Measurements from ENCODE around the gene OTUB2. TPM values are rescaled to one million over a fixed set of nuclear protein-coding genes. Genes with fewer than 3 reads are reported as not detected.

OTUB2 gene
- total RNA-seq, 1 donor from 2014 or later: 1.7 TPM

DNA sequence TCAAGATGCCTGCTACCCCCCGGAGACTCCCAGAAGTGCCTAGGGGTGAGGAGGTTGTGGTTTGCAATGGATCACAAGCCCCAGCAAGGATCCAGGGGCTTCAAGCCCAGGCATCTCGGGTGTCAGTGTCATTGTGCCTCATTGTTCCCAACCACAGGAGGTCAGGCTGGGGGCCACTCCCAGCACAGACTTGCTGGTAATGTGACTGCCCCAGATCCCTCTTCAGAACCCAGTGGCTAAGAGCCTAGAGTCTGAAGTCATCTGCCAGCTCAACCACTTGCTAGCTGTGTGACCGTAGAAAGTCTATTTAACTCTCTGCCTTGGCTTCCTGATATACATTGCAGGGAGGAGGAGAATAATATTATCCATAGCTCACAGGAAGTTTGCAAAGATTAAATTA lies 42.1 kb upstream of the OTUB2 start:
- Histone ChIP-seq H3K27me3 (no peaks in the 10 kb centered on the region), H3K9me3 (no peaks in the 10 kb centered on the region), H3K4me1 (peaks cover 22% of the 10 kb centered on the region), H3K27ac (no peak overlapping the region), H3K36me3 (no peaks in the 10 kb centered on the region), H3K4me3 (no peak overlapping the region)
- TF ChIP-seq POLR2AphosphoS5 (IDR thresholded peaks at IDR 0.05; ENCODE audit: insufficient read depth in 1 of 2, low read depth in 1 of 2): no peak
- no peak for TF ChIP-seq POLR2A (IDR thresholded peaks at IDR 0.05)
- TF ChIP-seq, protein P1, sequence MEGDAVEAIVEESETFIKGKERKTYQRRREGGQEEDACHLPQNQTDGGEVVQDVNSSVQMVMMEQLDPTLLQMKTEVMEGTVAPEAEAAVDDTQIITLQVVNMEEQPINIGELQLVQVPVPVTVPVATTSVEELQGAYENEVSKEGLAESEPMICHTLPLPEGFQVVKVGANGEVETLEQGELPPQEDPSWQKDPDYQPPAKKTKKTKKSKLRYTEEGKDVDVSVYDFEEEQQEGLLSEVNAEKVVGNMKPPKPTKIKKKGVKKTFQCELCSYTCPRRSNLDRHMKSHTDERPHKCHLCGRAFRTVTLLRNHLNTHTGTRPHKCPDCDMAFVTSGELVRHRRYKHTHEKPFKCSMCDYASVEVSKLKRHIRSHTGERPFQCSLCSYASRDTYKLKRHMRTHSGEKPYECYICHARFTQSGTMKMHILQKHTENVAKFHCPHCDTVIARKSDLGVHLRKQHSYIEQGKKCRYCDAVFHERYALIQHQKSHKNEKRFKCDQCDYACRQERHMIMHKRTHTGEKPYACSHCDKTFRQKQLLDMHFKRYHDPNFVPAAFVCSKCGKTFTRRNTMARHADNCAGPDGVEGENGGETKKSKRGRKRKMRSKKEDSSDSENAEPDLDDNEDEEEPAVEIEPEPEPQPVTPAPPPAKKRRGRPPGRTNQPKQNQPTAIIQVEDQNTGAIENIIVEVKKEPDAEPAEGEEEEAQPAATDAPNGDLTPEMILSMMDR (IDR thresholded peaks at IDR 0.05): no peak
- DNase-seq (ENCODE audit: extremely low spot score in 2 of 2): no peak
- intact Hi-C loops (cut with DNase I): no loop called here

DNA sequence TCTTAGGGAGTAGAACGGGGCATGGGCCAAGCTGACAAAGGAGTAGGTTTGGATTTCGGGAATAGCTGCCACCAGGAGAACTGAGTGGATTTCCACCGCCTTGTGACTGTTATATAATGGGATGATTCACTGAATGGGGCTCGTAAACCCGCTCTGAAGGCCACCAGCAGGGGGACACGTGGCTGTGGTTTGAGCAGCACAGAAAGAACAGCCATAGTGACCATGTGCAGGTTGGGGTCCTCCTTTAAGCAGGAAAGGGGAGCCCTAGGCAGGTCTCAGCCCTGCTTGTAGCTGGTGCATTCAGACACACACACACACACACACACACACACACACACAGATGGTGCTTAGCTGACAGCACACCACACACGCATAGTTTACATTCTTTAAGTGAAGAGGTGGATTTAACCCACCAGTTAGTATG lies 41.1 kb upstream of the OTUB2 start:
- DNase-seq (ENCODE audit: extremely low spot score in 2 of 2): no peak
- Histone ChIP-seq H3K36me3 (no peaks in the 10 kb centered on the region), H3K9me3 (no peaks in the 10 kb centered on the region), H3K27me3 (no peaks in the 10 kb centered on the region), H3K4me1 (peaks cover 22% of the 10 kb centered on the region), H3K4me3 (no peak overlapping the region), H3K27ac (peak overlapping the region; percentile 60)
- intact Hi-C loops (cut with DNase I): no loop called here
- no peak for TF ChIP-seq POLR2A (IDR thresholded peaks at IDR 0.05)
- TF ChIP-seq, protein P1 (IDR thresholded peaks at IDR 0.05): peak in 1 of 3 experiments; percentile 45
- TF ChIP-seq POLR2AphosphoS5 (IDR thresholded peaks at IDR 0.05; ENCODE audit: insufficient read depth in 1 of 2, low read depth in 1 of 2): peak in 1 of 2 donors; percentile 23

DNA sequence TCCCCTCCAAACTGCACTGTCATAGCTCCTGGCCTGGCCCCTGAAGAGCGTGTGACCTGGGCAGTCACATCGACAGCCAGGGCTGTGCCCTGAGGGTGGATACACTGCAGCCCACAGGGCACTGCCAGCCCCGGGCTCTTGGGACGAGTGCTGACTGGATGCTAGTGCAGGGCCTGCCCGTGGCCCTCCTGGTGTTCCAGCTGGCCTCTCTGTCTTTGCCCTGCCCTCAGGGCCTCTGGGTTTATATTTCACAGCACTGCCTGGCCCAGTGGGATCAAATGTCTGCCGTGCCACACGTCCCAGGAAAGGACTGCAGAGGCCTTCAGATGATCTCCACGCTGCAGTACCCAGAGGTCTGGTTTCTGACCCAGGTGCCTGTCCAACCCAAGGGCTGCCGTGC lies 39.2 kb upstream of the OTUB2 start:
- TF ChIP-seq POLR2A (IDR thresholded peaks at IDR 0.05) (no peak), POLR2AphosphoS5 (IDR thresholded peaks at IDR 0.05; ENCODE audit: insufficient read depth in 1 of 2, low read depth in 1 of 2) (no peak)
- TF ChIP-seq, protein P1 (IDR thresholded peaks at IDR 0.05): no peak
- H3K27ac ChIP-seq: no peak overlapping the region
- no peaks in the 10 kb centered on the region for H3K36me3 ChIP-seq
- DNase-seq (ENCODE audit: extremely low spot score in 2 of 2): no peak
- intact Hi-C loops (cut with DNase I): no loop called here
- H3K4me1 ChIP-seq: peaks cover 11% of the 10 kb centered on the region
- H3K27me3 ChIP-seq: no peaks in the 10 kb centered on the region
- no peaks in the 10 kb centered on the region for H3K9me3 ChIP-seq
- no peak overlapping the region for H3K4me3 ChIP-seq

DNA sequence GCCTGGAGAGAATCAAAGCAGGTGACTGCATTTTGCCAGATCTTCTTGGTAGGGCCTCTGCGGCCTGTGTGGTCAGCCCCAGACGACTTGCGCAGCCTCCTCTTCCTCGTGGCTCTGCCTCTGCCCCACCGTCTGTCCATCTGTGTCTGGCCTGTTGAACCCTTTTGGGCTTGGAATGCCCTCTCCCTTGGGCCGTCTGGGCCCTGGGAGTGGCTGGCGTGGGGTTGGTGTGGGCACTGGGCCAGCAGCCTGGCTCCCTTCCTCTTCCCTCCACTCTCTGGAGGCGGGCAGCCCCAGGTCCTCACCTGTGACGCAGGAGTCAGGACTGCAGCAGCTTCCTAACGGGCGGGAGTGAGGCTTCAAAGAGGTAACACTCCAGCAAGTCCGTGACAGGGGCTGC lies 38.8 kb upstream of the OTUB2 start:
- intact Hi-C loops (cut with DNase I): no loop called here
- H3K4me1 ChIP-seq: peaks cover 11% of the 10 kb centered on the region
- TF ChIP-seq POLR2AphosphoS5 (IDR thresholded peaks at IDR 0.05; ENCODE audit: insufficient read depth in 1 of 2, low read depth in 1 of 2): no peak
- TF ChIP-seq POLR2A (IDR thresholded peaks at IDR 0.05): no peak
- TF ChIP-seq, protein P1 (IDR thresholded peaks at IDR 0.05): no peak

DNA sequence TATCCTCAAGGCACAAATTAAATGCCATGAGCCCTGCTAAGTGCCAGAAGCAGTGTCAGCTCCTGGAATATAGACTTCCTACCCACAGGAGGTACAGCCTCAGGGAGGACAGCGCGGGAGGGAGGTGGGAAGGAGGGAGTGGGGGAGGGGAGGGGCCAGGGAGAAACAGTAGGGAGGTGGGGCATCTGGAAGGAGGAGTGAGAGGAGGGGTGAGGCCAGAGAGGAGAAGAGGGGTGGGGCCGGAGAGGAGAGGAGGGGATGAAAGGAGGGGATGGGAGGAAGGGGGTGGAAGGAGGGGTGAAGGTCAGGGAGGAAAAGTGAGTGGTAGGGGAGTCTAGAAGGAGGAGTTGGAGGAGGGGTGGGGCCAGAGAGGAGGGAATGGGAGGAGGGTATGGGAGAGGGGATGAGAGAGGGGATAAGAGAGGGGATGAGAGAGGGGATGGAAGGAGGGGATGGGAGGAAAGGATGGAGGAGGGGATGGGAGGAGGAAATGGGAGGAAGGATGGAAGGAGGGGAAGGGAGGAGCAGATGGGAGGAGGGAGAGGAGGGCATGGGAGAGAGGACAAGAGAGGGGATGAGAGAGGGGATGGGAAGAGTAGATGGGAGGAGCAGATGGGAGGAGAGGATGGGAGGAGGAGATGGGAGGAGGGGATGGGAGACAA lies 38.2 kb upstream of the OTUB2 start:
- TF ChIP-seq POLR2A (IDR thresholded peaks at IDR 0.05): no peak
- TF ChIP-seq, protein P1 (IDR thresholded peaks at IDR 0.05): no peak
- TF ChIP-seq POLR2AphosphoS5 (IDR thresholded peaks at IDR 0.05; ENCODE audit: insufficient read depth in 1 of 2, low read depth in 1 of 2): no peak
- H3K27ac ChIP-seq: no peak overlapping the region
- H3K27me3 ChIP-seq: no peaks in the 10 kb centered on the region
- H3K4me3 ChIP-seq: no peak overlapping the region
- H3K36me3 ChIP-seq: no peaks in the 10 kb centered on the region
- H3K9me3 ChIP-seq: no peaks in the 10 kb centered on the region
- peaks cover 11% of the 10 kb centered on the region for H3K4me1 ChIP-seq
- intact Hi-C loops (cut with DNase I): no loop called here
- no peak for DNase-seq (ENCODE audit: extremely low spot score in 2 of 2)

More for the DNA sequence above, 38.8 kb upstream of the OTUB2 start:
- no peaks in the 10 kb centered on the region for H3K36me3 ChIP-seq
- H3K4me3 ChIP-seq: no peak overlapping the region
- H3K9me3 ChIP-seq: no peaks in the 10 kb centered on the region
- H3K27ac ChIP-seq: no peak overlapping the region
- DNase-seq (ENCODE audit: extremely low spot score in 2 of 2): no peak
- H3K27me3 ChIP-seq: no peaks in the 10 kb centered on the region

Data from vagina (tissue), 2 donors.